ENCODE data around the gene PSD2. TPM values are rescaled to one million over a fixed set of nuclear protein-coding genes. Genes with fewer than 3 reads are reported as not detected.
A peak's percentile ranks its signal among the peaks of the same experiment; 100 is the strongest.

Gene PSD2
- total RNA-seq, 1 experiment from 2014 or later = 0.04 TPM

GRCh38 chr5:139837711-139838380 lies 42.2 kb downstream of the PSD2 start:
- DNase-seq (ENCODE audit: low spot score) = no peak

- DNase-seq (ENCODE audit: low spot score) = no peak
Observed at GRCh38 chr5:139838381-139839197, 43.0 kb downstream of the PSD2 start.

DNA sequence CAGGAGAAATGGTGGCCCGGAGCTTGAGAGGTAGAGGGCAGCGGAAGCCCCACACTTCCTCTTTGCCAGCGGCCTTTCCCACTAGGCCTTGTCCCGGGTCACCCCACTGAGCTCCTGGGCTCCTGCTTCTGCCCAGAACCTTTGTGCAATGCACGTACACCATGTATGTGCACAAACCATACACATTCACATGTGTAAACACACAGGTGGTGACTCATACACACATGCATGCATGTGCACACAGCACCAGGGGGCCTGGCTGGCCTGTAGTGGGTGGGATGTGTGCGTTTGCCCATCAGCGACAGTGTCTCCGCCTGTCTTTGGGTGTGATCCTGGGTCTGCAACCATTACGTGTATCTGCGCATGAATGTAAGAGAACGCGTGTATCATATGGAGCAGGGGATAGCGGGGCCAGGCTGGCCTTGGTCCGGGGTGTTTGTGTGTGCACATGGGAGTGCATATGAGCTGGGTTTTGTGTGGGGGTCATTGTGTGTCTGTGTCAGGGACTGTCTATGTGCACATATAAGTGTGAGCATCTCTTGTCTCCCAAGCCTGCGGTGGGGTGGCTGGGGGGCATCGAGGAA lies 43.7 kb downstream of the PSD2 start:
- DNase-seq (ENCODE audit: low spot score) = no peak

GRCh38 chr5:139839918-139840317 lies 44.3 kb downstream of the PSD2 start:
- no peak for DNase-seq (ENCODE audit: low spot score)

GRCh38 chr5:139841549-139841948 lies 45.9 kb downstream of the PSD2 start:
- no peak for DNase-seq (ENCODE audit: low spot score)

GRCh38 chr5:139842321-139842720 lies 46.7 kb downstream of the PSD2 start:
- DNase-seq (ENCODE audit: low spot score) = no peak

DNA sequence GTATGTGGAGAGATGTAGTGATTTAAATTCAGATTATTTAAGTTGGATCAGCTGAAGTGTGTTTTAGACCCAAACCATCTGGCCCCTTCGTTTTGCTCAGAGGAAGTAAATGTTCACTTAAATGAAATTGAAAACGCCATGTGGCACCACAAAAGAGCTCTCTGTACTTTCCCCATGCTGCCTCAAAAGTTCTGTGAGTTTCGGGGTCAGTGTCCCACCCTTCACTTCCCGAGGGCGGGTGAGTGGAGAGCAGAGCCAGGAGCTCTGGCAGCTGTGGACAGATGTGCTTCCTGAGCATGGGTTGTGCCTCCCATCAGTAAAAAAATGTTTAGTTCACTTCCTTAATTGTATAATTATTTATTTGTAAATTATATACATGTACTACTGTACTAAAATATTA lies 48.4 kb downstream of the PSD2 start:
- no peak for DNase-seq (ENCODE audit: low spot score)

GRCh38 chr5:139844472-139845145 lies 49.0 kb downstream of the PSD2 start:
- peak; percentile 69 for DNase-seq (ENCODE audit: low spot score)

- no peak for DNase-seq (ENCODE audit: low spot score)
Observed at GRCh38 chr5:139845846-139846681, 50.5 kb downstream of the PSD2 start.

GRCh38 chr5:139847091-139847490 lies 51.5 kb downstream of the PSD2 start:
- DNase-seq (ENCODE audit: low spot score) = no peak

GRCh38 chr5:139847790-139848507 lies 52.3 kb downstream of the PSD2 start:
- no peak for DNase-seq (ENCODE audit: low spot score)

DNA sequence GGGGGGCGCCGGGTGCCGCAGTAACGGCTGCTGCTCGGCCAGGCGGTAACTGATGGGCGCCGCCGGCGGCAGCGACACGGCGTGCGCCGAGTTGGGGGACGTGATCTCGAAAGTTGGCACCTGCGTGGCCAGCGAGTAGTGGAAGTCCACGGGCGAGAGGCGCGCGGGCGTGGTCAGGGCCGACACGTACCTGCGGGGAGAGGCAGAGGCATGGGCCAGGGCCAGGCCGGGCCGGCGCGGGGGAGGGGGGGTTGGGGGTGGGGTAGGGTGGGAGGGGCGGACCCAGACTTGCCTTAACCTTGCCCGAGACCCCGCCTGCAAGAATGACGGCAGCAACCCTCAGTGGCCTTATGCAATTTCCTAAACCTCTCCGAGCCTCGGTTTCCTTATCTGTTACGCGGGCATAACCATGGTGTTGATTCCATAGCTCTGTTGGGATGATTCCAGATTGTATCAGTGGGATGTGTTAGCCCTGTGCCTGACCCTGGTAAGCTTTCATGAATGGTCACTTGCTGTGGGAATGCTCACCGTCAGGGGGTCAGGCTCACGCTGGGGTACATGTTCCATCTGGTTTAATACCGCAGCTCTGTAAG lies 53.0 kb downstream of the PSD2 start:
- DNase-seq (ENCODE audit: low spot score) = no peak

DNA sequence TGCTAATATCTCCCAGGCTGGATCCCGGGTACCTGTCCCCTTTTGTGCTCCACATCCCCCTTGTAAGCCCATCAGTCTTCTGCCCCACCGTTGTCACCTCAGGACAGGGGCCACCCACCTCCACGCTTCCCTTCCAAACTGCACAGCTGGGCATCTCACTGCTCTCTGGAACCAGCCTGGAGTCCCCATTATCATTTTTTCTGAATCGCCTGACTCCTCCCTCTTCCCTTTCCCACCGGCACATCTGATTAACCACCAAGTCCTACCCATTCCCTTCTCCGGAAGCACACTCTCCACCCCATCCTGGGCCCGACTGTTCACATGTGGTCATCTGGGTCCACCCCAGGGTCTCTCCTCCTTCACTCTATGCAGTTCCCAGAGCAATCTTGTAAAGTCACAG lies 53.9 kb downstream of the PSD2 start:
- no peak for DNase-seq (ENCODE audit: low spot score)

DNA sequence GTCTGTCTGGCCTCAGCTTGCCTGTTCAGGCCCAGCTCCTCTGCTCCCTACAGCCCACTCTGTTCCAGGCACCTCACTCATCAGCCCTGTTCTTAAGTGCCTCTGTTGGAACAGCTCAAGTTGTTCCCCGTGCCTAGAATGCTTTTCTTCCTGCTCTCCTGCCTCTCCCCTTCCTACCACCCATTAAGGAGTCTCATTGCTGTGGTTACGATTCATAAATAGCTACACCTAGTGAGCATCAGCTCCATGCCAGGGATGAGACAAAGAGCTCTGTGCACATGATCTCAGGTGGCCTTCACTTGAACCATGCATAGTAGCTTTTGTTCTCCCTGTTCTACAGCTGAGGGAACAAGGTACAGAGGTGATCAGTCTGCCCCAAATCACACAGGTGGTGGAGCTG lies 54.3 kb downstream of the PSD2 start:
- no peak for DNase-seq (ENCODE audit: low spot score)

DNA sequence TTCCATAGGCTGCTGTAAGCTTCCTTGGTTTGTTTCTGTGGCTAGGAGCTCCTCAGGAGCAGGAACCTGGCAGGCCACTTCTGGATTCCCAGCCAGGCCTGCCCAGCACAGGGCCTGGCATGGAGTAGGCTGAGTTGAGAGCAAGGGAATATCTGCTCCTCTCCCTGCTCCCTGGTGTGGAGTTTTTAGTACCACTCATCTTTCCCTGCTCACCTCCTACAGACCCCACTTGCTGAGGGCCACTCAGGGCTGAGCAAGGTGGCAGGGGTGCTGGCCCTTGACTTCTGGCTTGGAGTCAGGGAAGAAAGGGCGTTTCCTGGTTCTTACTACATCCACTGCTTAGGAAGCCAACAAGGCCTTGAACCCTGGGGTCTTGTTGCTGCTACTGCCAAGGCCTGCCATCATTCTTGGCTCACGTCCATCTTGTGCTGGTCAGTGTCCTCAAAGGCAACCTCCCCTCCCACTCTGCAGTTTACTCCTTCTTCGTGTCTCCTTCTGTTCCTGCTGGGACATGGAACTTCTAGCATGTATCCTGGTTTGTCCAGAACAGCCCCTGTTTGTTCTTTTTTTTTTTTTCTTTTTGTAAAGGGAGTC lies 54.9 kb downstream of the PSD2 start:
- no peak for DNase-seq (ENCODE audit: low spot score)

GRCh38 chr5:139851558-139851957 lies 56.0 kb downstream of the PSD2 start:
- no peak for DNase-seq (ENCODE audit: low spot score)

DNA sequence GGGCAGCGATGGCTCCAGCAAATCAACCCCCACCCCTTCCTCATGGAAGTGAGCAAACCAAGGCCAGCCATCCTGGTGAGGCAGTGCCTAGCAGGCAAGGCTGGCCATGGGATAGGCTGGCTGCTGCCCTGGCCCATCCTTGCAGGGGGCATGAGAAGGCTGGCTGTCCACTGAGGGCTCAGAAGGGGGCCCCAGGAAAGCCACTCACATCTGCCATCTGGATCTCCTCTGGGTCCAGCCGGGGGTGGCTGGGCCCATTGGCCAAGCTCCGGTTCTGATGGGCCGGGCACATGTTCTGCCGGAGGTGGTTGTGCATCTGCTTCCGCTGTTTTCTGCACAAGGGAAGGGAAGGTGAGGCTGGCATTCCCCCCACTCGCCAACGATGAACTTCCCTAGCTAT lies 57.1 kb downstream of the PSD2 start:
- no peak for DNase-seq (ENCODE audit: low spot score)

DNA sequence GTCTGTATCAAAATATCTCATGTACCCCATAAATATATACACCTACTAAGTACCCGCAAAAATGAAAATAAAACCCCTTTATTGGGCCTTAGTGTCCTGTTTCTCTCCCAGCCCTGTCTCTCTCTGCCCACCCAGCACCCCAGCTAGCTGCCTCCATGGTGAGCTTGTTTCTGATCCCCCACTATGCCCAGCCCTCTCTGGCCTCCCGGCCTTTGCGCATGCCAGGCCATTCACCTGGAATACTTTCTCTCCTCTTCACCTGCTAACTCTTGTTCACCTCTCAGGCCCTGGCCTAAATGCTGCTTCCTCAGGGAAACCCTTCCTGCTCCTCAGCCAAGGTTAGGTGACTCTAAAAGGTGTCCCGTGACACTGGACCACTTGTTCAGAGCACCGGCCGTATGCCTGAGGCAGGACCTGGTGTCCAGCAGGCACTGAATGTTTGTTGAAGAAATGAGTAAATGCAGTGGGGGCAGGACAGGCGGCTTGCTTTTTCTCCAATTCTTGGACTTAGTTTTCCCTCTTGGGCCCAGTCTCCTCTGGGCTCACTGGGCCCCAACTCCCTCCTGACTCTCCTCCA lies 58.5 kb downstream of the PSD2 start:
- DNase-seq (ENCODE audit: low spot score) = no peak

DNA sequence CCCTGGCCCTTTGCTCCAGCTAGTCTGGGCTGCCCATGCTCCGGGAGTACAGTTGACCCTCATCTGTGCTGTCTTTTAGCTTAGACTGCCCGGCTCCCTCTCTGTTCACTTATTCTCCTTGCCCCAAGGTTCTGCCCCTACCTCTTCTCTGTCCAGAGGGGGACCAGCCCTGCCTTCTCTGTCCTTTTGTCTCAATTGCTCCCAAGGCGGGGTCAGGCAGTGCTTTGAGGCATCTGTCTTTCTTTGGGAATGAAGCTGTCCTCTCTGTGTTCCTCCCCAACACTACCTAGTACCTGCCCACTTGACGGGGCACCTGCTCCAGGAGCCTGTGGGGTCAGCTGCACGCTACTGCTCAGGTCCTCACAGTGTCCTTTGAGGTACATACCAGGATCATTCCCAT lies 59.3 kb downstream of the PSD2 start:
- no peak for DNase-seq (ENCODE audit: low spot score)

GRCh38 chr5:139855451-139855850 lies 59.8 kb downstream of the PSD2 start:
- no peak for DNase-seq (ENCODE audit: low spot score)
